SU-DHL-6 (cell line): ENCODE data around the gene KRTAP21-3.
"Not testable (repeated sequence)": the region's sequence is repeated elsewhere in the genome, so short reads cannot be mapped to it uniquely, and the experiment has no call there.

Source experiments
- CTCF ChIP-seq: fragments of 200-600 bp; sonication (generic); IDR thresholded peaks from one replicate; pipeline ENCODE4 v1.5.1; 2017; ENCODE audit warnings: antibody characterized with exemption, mild to moderate bottlenecking, low read length, moderate library complexity; ENCODE audit not compliant: insufficient read depth, poor library complexity, severe bottlenecking
- EZH2phosphoT487 ChIP-seq: fragments of 200-600 bp; sonication (generic), shearing (Covaris generic); conservative IDR thresholded peaks from 2 replicates; pipeline ENCODE4 v1.6.1; 2018; ENCODE audit warnings: mild to moderate bottlenecking, antibody characterized with exemption, low read length, moderate library complexity, mixed read lengths

GRCh38 chr21:30755328-30755727 is 36.8 kb upstream of the KRTAP21-3 start, which contains the start of gene KRTAP21-1:
- TF ChIP-seq CTCF, EZH2phosphoT487: not testable (repeated sequence)
